Neuronal stem cell (in vitro differentiated cells): Measurements from ENCODE around the gene THNSL1. TPM values are rescaled to one million over a fixed set of nuclear protein-coding genes. Genes with fewer than 3 reads are reported as not detected.
"Not testable (repeated sequence)": the region's sequence is repeated elsewhere in the genome, so short reads cannot be mapped to it uniquely, and the experiment has no call there.

Experiments
- DNase-seq: peaks from one replicate; pipeline ENCODE4 v3.0.0-alpha.2; 2013; ENCODE audit warnings: low spot score
- H2AFZ ChIP-seq: one replicate; pipeline ENCODE4 v1.6.1; 2013; ENCODE audit warnings: mild to moderate bottlenecking, low read length, inconsistent platforms
- H2AK5ac ChIP-seq: 2 replicates; pipeline ENCODE4 v1.6.1; 2013; ENCODE audit warnings: low read depth, mild to moderate bottlenecking, inconsistent platforms, low read length, moderate library complexity, mixed read lengths
- H2BK120ac ChIP-seq: 2 replicates; pipeline ENCODE4 v1.6.1; 2013; ENCODE audit warnings: low read depth, mild to moderate bottlenecking, inconsistent platforms, low read length, moderate library complexity, mixed read lengths
- H2BK12ac ChIP-seq: one replicate; pipeline ENCODE4 v1.6.1; 2013; ENCODE audit warnings: low read length, inconsistent platforms
- H2BK15ac ChIP-seq: 2 replicates; pipeline ENCODE4 v1.6.1; 2013; ENCODE audit warnings: mild to moderate bottlenecking, low read length, inconsistent platforms, mixed read lengths
- H2BK5ac ChIP-seq: one replicate; pipeline ENCODE4 v1.6.1; 2013; ENCODE audit warnings: inconsistent platforms, mild to moderate bottlenecking, low read length, moderate library complexity
- H3K14ac ChIP-seq: one replicate; pipeline ENCODE4 v1.6.1; 2013; ENCODE audit warnings: low read length, inconsistent platforms
- H3K18ac ChIP-seq: 2 replicates; pipeline ENCODE4 v1.6.1; 2013; ENCODE audit warnings: low read length, inconsistent platforms
- H3K23ac ChIP-seq: 2 replicates; pipeline ENCODE4 v1.6.1; 2013; ENCODE audit warnings: low read depth, mild to moderate bottlenecking, mixed read lengths, low read length, inconsistent platforms; ENCODE audit not compliant: poor library complexity
- H3K27ac ChIP-seq: replicated peaks from 3 replicates; pipeline ENCODE4 v1.5.1; 2013; ENCODE audit warnings: low read length, inconsistent platforms
- H3K27me3 ChIP-seq, 3 experiments: 2 replicates each; pipeline ENCODE4 v1.6.1; 2013; ENCODE audit warnings: low read length in 3 of 3, mild to moderate bottlenecking in 2 of 3, inconsistent platforms in 1 of 3, low read depth in 1 of 3, mixed read lengths in 1 of 3, moderate library complexity in 1 of 3; ENCODE audit not compliant: control insufficient read depth in 3 of 3, insufficient read depth in 3 of 3
- H3K36me3 ChIP-seq, 2 donors: replicated peaks in 1 of 2; 2 replicates each; pipeline ENCODE4 v1.6.1; 2013; ENCODE audit warnings: low read length in 2 of 2; ENCODE audit not compliant: control insufficient read depth in 2 of 2, insufficient read depth in 2 of 2
- H3K4ac ChIP-seq: 2 replicates; pipeline ENCODE4 v1.6.1; 2013; ENCODE audit warnings: inconsistent platforms, mild to moderate bottlenecking, low read length, moderate library complexity
- H3K4me1 ChIP-seq, 2 donors: 1 replicate in 1 of 2; 2 replicates in 1 of 2; pipeline ENCODE4 v1.6.1; 2013; ENCODE audit warnings: low read length in 2 of 2, low read depth in 1 of 2; ENCODE audit not compliant: control insufficient read depth in 2 of 2, insufficient read depth in 1 of 2
- H3K4me2 ChIP-seq: one replicate; pipeline ENCODE4 v1.6.1; 2013; ENCODE audit warnings: mild to moderate bottlenecking, low read length, inconsistent platforms; ENCODE audit not compliant: insufficient read depth, poor library complexity, severe bottlenecking
- H3K4me3 ChIP-seq, 2 donors: 2 replicates each; pipeline ENCODE4 v1.5.1; 2013; ENCODE audit warnings: low read length in 2 of 2, mild to moderate bottlenecking in 2 of 2, inconsistent platforms in 1 of 2, moderate library complexity in 1 of 2
- H3K79me1 ChIP-seq: one replicate; pipeline ENCODE4 v1.6.1; 2013; ENCODE audit warnings: low read depth, mild to moderate bottlenecking, inconsistent platforms, low read length, moderate library complexity
- H3K9ac ChIP-seq: one replicate; pipeline ENCODE4 v1.6.1; 2013; ENCODE audit warnings: mild to moderate bottlenecking, low read depth, low read length, inconsistent platforms; ENCODE audit not compliant: poor library complexity
- H3K9me3 ChIP-seq, 2 donors: replicated peaks in 1 of 2; 2 replicates each; pipeline versions ENCODE3 to v1.6.1; 2013; ENCODE audit warnings: low read length in 2 of 2, mild to moderate bottlenecking in 2 of 2, inconsistent platforms in 1 of 2, low read depth in 1 of 2, mixed read lengths in 1 of 2, moderate library complexity in 1 of 2; ENCODE audit not compliant: control insufficient read depth in 2 of 2, insufficient read depth in 1 of 2
- H4K8ac ChIP-seq: one replicate; pipeline ENCODE4 v1.6.1; 2013; ENCODE audit warnings: low read depth, mild to moderate bottlenecking, inconsistent platforms, low read length, moderate library complexity
- H4K91ac ChIP-seq: one replicate; pipeline ENCODE4 v1.6.1; 2013; ENCODE audit warnings: low read length, low read depth, mild to moderate bottlenecking, inconsistent platforms; ENCODE audit not compliant: poor library complexity
- WGBS, 2 donors: extraction: QIAGEN DNeasy Blood & Tissue Kit; methylation state at CpG; one replicate each; pipeline ENCODE4 v1.1.7; 2013; ENCODE audit warnings: missing lambda C conversion rate in 2 of 2, mixed read lengths in 1 of 2; ENCODE audit not compliant: insufficient read length in 2 of 2, insufficient replicate concordance in 1 of 2; ENCODE audit errors: extremely low coverage in 2 of 2; 5-methylcytosine and 5-hydroxymethylcytosine counted together
- polyA plus RNA-seq, 2 experiments: library from polyadenylated mRNA; stranded (reverse); fragments of 200-250 nt; gene quantifications; one replicate each; pipeline ENCODE4 v1.2.3, GENCODE V29; 2013

The THNSL1 gene
- polyA plus RNA-seq (2013, experiment 1 of 2): 5.7 TPM
- polyA plus RNA-seq (2013, experiment 2 of 2): 5.5 TPM

- Histone ChIP-seq H3K4me3 (peak within 1 kb of the TSS; percentile 80 to 85), H3K4ac (no peak within 1 kb of the TSS), H2AK5ac (peak within 1 kb of the TSS; percentile 86), H2AFZ (peak within 1 kb of the TSS; percentile 85), H4K8ac (peak within 1 kb of the TSS; percentile 78), H2BK12ac (no peak within 1 kb of the TSS), H3K4me1 (peaks cover 0 to 1% of the 10 kb centered on the region in 2 donors), H3K27me3 (no peaks in the 10 kb centered on the region), H3K23ac (peak within 1 kb of the TSS; percentile 87), H3K14ac (peak within 1 kb of the TSS; percentile 67), H3K4me2 (peak within 1 kb of the TSS; percentile 94), H2BK15ac (no peak within 1 kb of the TSS), H3K79me1 (no peaks in the 10 kb centered on the region), H2BK120ac (no peak within 1 kb of the TSS), H3K27ac (peak within 1 kb of the TSS; percentile 99), H3K9me3 (no peaks in the 10 kb centered on the region), H2BK5ac (peak within 1 kb of the TSS; percentile 70), H3K36me3 (peaks cover 0 to under 1% of the 10 kb centered on the region in 2 donors), H3K18ac (peak within 1 kb of the TSS; percentile 100), H4K91ac (no peak within 1 kb of the TSS), H3K9ac (peak within 1 kb of the TSS; percentile 85)
- DNase-seq: peak; percentile 96
- no CpG with 5 or more reads among the region's 69 CpGs for WGBS, 2 donors
Measured at GRCh38 chr10:25016376-25017153, at the start of gene THNSL1. TSS of gene THNSL1 (plus strand) at chr10:25016612. CDS start at chr10:25023224, 6,612 bp downstream.

- H2BK5ac ChIP-seq: no peak overlapping the region
- H3K27ac ChIP-seq: no peak overlapping the region
- H3K36me3 ChIP-seq: no peaks in the 10 kb centered on the region
- no peak for DNase-seq
- H3K9ac ChIP-seq: no peak overlapping the region
- peaks cover 0 to 3% of the 10 kb centered on the region in 2 donors for H3K9me3 ChIP-seq
- H3K18ac ChIP-seq: no peak overlapping the region
- no peak overlapping the region for H3K4me2 ChIP-seq
- no peaks in the 10 kb centered on the region for H3K27me3 ChIP-seq
- no peak overlapping the region for H2BK120ac ChIP-seq
- H3K4me1 ChIP-seq: peaks cover 0 to 4% of the 10 kb centered on the region in 2 donors
- no peak overlapping the region for H4K8ac ChIP-seq
- no peak overlapping the region for H2AK5ac ChIP-seq
- no peak overlapping the region for H3K4me3 ChIP-seq
- no peak overlapping the region for H3K23ac ChIP-seq
- H4K91ac ChIP-seq: no peak overlapping the region
- no peak overlapping the region for H2BK12ac ChIP-seq
- H3K79me1 ChIP-seq: peaks cover 3% of the 10 kb centered on the region
- no peak overlapping the region for H2BK15ac ChIP-seq
- H2AFZ ChIP-seq: no peak overlapping the region
- no peak overlapping the region for H3K4ac ChIP-seq
- H3K14ac ChIP-seq: no peak overlapping the region
- no CpG with 5 or more reads among the region's 5 CpGs for WGBS, 2 donors
Measured at GRCh38 chr10:24966962-24967481, 49.4 kb upstream of the THNSL1 start.

- WGBS, 2 donors: no CpG with 5 or more reads among the region's 7 CpGs
Measured at GRCh38 chr10:24968349-24968748, 48.1 kb upstream of the THNSL1 start.

GRCh38 chr10:24968951-24969350 is 47.5 kb upstream of the THNSL1 start:
- not testable (repeated sequence) for H3K9me3 ChIP-seq, H3K4me3 ChIP-seq, H3K79me1 ChIP-seq, H3K14ac ChIP-seq, H3K27me3 ChIP-seq, H3K9ac ChIP-seq, H2BK12ac ChIP-seq, H4K8ac ChIP-seq, H3K36me3 ChIP-seq, H3K18ac ChIP-seq, H2BK120ac ChIP-seq, H3K27ac ChIP-seq, H3K4me2 ChIP-seq, H2AFZ ChIP-seq, H2BK15ac ChIP-seq, H2AK5ac ChIP-seq, H3K23ac ChIP-seq, H4K91ac ChIP-seq, H3K4me1 ChIP-seq, DNase-seq, H2BK5ac ChIP-seq, H3K4ac ChIP-seq
- no CpG with 5 or more reads among the region's 11 CpGs for WGBS, 2 donors

More at GRCh38 chr10:24968349-24968748, 48.1 kb upstream of the THNSL1 start:
- H3K18ac ChIP-seq: peak overlapping the region; percentile 24
- no peak for DNase-seq
- H3K23ac ChIP-seq: no peak overlapping the region
- peak overlapping the region; percentile 36 for H3K9ac ChIP-seq
- no peak overlapping the region for H3K27ac ChIP-seq
- no peak overlapping the region for H2BK15ac ChIP-seq
- H2BK5ac ChIP-seq: no peak overlapping the region
- no peak overlapping the region for H2AK5ac ChIP-seq
- peaks cover 0 to 4% of the 10 kb centered on the region in 2 donors for H3K4me1 ChIP-seq
- H3K4ac ChIP-seq: no peak overlapping the region
- H3K36me3 ChIP-seq: no peaks in the 10 kb centered on the region
- H3K4me3 ChIP-seq: no peak overlapping the region
- H3K79me1 ChIP-seq: peaks cover 3% of the 10 kb centered on the region
- H4K91ac ChIP-seq: no peak overlapping the region
- no peak overlapping the region for H2BK12ac ChIP-seq
- H3K4me2 ChIP-seq: no peak overlapping the region
- H2AFZ ChIP-seq: no peak overlapping the region
- H3K9me3 ChIP-seq: peaks cover 0 to 3% of the 10 kb centered on the region in 2 donors
- no peak overlapping the region for H4K8ac ChIP-seq
- no peaks in the 10 kb centered on the region for H3K27me3 ChIP-seq
- H2BK120ac ChIP-seq: no peak overlapping the region
- no peak overlapping the region for H3K14ac ChIP-seq
